HG03342 (cell line): ENCODE measurements around the gene FOXN3.
"Not testable (repeated sequence)": the region's sequence is repeated elsewhere in the genome, so short reads cannot be mapped to it uniquely, and the experiment has no call there.

Experiments used
- ATAC-seq: cut with Tn5 transposase; IDR thresholded peaks from one replicate; pipeline ENCODE4 v1.9.1; 2021; ENCODE audit warnings: mild to moderate bottlenecking, moderate library complexity; ENCODE audit not compliant: unreplicated experiment

Gene FOXN3

GRCh38 chr14:89111766-89112543, 305.1 kb downstream of the FOXN3 start:
- not testable (repeated sequence) for ATAC-seq

GRCh38 chr14:89111232-89111631, 305.8 kb downstream of the FOXN3 start:
- ATAC-seq, result not testable (repeated sequence)

- no peak for ATAC-seq
Observed at GRCh38 chr14:89110110-89110509, 306.9 kb downstream of the FOXN3 start.

- ATAC-seq, result no peak
Observed at GRCh38 chr14:89108608-89109007, 308.4 kb downstream of the FOXN3 start.

- no peak for ATAC-seq
Observed at GRCh38 chr14:89107626-89108025, 309.4 kb downstream of the FOXN3 start.
